GM19397 (cell line): ENCODE data around the gene PAWR.
A peak's percentile ranks its signal among the peaks of the same experiment; 100 is the strongest.
"Not testable (repeated sequence)": the region's sequence is repeated elsewhere in the genome, so short reads cannot be mapped to it uniquely, and the experiment has no call there.

Experiments used
- ATAC-seq: cut with Tn5 transposase; IDR thresholded peaks from one replicate; pipeline ENCODE4 v1.9.1; 2021; ENCODE audit warnings: mild to moderate bottlenecking, moderate library complexity; ENCODE audit not compliant: unreplicated experiment

PAWR gene

DNA sequence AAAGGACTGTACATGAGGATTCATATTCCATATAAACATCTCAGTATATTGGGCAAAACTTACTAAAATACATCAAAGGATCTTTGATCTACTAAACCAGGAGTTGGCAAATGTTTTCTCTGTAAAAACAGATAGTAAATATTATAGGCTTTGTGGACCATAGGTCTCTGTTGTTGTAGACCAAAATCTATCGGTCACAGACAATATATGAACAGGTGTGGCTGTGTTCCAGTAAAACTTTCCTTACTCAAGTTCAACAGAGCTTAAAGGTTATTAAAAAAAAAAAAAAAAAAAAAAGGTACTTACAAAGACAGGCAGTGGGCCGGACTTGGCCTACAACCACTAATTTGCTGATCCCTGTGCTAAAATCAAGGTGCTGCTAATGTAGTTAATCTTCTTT is 40.3 kb downstream of the PAWR start:
- no peak for ATAC-seq

DNA sequence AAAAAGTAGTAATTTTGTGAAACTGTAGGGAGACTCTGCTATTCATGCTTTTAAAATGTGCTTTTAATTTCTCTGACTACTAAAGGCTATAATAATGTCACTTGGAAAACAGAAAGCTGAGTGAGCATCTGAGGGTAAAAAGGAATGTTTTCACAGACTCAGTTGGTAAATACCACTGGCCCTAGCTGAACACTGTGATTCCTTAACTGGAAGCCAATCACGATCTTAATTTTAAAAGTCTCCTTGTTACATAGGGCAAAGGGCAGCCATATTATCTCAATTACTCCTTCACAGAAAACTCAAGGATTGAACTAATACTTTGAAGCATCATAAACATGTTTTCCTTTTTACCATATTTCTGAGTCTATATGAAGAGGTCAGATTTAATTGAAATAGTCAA is 41.9 kb downstream of the PAWR start:
- ATAC-seq = no peak

DNA sequence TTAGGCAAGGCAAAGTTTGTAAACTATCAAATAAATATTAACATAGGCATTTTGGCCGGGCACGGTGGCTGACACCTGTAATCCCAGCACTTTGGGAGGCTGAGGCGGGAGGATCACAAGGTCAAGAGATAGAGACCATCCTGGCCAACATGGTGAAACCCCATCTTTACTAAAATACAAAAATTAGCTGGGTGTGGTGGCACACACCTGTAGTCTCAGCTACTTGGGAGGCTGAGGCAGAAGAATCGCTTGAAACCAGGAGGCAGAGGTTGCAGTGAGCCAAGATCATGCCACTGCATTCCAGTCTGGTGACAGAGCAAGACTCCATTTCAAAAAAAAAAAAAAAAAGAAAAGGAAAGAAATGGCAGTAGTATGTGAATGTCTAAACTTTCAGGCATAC is 43.9 kb downstream of the PAWR start:
- not testable (repeated sequence) for ATAC-seq

DNA sequence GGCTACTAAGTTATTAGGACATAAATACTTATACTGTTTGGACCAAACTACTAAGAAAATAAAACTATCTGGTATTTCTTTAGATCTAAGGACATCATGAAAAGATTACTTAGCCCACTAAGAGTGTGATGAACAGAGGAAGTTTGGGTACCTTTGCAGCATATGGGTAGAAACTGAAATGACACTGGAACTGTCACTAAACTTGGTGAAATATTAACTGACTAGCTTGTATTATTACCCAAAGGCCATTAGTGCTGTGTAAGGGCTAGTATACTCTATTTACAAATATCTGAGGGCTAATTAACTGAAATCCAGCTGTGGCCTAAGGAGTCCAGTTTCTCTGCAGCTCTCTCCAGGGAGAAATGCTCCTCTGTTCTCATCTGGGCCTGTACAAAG is 45.5 kb downstream of the PAWR start:
- peak; percentile 98 for ATAC-seq

DNA sequence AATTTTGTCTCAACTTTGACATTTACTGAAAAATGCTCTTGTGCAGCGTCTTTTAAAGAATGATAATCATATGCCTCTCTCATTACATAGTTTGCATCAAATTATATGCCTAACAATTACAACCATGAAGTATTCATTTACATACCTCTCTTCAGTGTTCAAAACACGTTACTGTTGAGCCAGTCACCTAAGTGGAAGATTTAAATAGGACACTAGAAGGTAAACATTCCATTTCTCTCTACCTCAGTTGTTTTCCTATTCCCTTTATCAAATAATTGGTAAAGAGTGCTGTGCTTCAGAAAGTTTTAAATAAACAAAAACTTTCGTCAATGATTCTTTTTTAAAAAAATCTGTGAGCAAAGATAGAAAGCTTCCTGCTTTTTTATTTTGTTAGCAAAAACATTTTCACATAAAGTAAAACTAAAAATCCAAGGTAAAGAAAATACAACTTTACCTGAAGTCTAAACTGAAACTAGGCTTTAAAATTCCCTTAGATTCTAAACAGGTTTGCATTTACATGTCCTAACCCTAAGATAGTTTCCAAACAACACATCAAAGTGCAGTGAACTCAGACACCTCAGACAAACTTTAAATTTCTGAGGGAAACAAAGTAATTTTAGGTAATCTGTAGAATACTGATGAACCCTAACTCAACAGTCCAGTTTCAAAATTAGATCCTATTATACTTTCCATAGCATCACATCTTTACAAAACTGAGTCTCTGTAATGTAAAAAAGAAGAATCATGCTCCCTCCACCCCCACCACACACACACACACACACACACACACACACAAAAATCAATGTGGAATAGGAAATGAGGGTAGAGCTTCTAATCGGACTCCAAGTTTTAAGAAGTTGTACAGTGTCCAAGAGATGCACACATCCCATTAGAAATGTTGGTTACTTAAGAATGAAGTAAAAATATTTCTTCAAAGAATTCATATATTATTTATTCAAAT is 46.2 kb downstream of the PAWR start:
- peak; percentile 7 for ATAC-seq

DNA sequence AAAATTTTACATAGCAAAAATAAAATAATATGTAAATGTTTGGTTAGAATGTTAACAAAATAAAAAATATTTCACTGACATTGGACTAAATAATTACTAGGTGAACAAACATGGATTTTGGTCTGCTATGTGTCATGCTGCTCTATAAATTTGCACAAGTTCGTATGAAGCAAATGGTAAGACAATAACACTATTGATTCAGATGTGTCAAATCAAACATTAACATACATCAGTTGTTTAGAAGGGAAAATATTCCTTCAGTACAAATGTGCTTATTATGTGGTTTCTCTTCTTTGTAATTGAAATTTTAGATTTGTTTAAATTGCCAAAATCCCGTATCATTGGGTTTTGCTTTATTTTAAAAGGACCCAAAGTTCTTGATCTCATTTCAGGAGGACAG is 46.9 kb downstream of the PAWR start:
- ATAC-seq = no peak

DNA sequence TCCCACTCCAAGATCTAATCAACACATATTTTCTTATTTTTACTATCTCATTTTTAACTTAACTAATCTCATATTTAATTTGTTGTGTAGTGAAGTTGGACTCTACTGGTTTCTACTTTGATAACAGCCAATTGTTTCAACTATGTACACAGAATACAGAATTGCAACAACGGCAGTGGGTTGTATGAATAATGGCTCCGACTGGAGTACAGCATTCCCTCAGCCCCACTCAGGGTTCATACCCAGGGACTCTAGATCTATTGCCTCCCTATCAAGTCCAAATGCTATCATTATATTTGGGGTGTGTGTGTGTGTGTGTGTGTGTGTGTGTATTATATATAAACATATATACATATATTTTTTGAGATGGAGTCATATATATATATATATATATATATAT is 52.3 kb downstream of the PAWR start:
- no peak for ATAC-seq

DNA sequence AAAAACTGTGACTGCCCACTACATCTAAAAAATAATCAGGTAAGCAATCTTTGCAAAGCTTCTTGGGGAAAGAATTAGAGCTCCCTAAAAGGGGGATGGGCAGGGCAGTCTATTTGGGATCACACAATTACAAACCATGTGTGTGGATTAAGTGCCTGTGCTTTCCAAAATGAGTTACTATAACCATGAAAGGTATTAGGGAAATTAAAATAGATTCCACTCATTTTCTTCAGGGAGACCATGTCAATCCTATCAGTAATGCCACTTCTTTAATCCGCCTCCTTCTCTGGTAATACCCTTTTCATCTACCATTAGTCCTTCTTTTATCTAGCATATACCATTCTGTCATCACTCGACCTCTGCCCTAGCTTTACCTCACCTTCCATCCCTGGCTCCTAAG is 53.7 kb downstream of the PAWR start:
- no peak for ATAC-seq

DNA sequence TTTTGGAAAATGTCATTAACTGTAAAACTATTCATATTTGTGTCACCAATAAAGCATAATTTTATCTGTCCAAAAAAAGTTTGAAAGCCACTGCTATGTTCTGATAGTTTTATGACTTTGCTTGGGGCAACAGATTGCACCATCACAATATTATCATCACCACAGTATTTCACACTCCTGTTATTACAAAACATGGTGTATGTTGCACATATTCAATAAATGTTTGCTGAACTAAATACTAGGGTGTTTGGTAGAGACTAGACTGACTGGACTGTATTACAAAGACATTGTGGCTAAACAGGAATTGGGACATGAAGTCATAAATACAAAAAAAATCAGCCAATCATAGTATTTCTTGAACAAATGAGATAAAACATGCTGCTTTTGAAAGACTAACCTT is 55.1 kb downstream of the PAWR start:
- ATAC-seq = no peak

DNA sequence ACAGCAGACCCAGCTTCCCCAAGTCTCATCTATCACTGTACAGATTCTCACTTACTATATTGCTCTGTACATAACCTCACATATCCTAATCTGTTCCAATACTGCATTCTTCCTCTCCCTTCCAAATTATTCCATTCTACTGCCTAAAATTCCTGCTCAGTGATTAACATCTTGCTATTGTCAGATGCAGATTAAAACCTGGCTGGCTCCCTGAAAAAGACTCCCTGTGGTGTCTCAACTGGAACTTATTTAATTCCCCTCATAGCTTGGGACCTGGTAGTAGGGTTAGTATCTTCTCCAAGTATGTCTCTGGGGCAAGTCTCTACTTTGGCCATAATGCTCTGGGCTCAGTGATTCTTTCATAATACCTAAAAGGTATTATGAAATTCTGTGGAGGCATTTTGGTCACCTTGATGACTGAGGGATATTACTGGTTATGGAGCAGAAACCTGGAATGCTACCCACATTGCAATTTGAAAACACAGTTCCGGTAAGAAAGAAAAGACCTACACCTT is 55.8 kb downstream of the PAWR start:
- no peak for ATAC-seq

DNA sequence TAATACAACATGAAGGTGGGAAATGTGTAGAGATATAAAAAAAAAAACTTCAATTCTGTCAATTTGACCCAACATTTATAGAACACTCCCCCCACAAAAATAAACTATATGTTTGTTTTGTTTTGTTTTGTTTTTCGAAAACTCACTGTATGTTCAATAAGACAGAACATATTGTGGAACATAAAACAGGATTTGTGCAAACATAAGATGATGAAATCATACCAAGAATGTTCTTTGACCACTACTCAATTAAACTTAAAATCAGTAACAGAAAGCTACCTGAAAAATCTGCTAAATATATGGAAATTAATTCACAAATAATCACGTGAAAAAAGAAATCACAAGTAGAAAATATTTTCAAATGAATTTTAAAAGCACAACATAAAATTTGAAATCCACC is 61.2 kb downstream of the PAWR start:
- no peak for ATAC-seq

DNA sequence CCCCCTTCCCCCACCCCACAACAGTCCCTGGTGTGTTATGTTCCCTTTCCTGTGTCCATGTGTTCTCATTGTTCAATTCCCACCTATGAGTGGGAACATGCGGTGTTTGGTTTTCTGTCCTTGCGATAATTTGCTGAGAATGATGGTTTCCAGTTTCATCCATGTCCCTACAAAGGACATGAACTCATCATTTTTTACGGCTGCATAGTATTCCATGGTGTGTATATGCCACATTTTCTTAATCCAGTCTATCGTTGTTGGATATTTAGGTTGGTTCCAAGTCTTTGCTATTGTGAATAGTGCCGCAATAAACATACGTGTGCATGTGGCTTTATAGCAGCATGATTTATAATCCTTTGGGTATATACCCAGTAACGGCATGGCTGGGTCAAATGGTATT is 64.0 kb downstream of the PAWR start:
- ATAC-seq = not testable (repeated sequence)

DNA sequence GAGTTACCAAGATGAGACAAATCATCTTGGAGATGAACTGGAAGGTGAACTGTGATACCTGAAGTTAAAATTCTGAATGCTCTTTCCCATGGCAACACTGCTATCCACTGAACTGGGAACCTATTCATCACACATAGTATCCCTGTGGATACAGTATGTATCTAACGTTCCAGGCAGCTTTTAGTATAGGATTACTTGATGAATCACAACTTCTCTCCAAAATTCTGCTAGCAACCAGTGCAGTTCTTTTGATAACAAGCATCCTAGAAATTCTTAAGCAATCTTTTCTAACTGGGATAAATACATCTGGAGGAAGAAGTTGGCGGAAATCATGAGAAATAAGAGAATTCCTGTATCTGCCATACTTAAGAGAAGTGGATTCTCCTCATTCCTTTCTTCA is 66.4 kb downstream of the PAWR start:
- no peak for ATAC-seq

DNA sequence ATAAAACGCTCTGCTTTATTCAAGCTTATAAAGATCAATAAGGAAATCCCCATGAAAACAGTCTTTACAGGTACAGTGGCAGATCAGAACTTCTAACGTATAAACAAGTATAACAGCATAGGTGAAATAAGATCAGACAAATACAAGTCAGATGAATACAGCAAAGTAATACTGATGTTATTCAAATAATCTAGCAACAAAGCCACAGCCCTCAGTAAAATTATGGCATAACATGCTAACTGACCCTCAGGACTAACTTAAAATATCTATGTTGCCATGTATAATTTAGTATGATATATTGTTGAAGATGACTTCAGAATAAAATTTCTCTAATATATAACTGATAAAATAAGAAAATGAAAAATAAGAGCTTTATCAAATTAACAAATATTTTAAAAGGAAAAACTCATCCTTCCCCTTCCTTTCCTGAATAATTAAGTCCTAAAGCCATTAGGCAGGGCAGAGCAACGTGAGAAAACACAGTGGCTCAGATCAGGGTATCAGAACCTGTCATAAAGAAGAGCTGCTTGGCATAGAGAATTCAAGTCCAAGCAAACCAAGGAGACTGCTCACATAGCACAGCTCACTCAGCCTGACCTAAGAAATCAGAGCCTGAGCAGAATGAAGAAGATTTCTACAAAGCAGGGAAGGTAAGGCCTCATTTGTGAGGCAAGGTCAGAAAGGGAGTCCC is 70.7 kb downstream of the PAWR start:
- no peak for ATAC-seq

DNA sequence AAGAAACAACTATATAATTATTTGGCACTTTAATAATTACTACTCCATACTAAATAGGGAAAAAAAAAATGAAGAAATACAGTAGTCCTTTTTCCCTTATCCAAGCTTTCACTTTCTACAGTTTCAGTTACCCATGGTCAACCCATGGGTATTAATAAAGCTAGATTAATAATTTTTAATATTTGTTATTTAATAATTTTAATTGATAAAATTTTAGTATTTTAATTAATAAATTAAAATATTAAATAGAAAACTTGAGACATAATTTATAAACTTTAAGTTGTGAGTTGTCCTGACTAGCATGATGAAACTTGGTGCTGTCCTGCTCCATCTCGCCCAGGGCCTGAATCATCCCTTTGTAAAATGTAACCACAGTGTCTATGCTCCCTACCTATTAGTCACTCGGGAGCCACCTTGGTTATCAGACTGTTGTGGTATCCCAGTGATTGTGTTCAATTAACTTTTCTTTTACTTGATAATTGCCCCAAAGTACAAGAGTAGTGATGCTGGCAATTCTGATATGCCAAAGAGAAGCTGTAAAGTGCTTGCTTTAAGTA is 71.8 kb downstream of the PAWR start:
- no peak for ATAC-seq

DNA sequence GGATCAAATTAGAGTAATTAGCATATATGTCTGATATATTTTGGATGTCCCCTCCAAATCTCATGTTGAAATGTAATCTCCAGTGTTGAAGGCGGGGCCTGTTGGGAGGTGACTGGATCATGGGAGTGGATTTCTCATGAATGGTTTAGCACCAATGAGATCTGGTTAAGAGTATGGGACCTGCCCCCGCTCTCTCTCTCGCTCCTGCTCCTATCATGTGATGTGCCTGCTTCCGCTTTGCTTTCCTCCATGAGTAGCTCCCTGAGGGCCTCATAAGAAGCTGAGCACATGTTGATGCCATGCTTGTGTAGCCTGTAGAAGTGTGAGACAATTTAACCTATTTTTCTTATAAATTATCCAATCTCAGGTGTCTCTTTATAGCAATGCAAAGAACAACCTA is 73.1 kb downstream of the PAWR start:
- ATAC-seq = no peak

DNA sequence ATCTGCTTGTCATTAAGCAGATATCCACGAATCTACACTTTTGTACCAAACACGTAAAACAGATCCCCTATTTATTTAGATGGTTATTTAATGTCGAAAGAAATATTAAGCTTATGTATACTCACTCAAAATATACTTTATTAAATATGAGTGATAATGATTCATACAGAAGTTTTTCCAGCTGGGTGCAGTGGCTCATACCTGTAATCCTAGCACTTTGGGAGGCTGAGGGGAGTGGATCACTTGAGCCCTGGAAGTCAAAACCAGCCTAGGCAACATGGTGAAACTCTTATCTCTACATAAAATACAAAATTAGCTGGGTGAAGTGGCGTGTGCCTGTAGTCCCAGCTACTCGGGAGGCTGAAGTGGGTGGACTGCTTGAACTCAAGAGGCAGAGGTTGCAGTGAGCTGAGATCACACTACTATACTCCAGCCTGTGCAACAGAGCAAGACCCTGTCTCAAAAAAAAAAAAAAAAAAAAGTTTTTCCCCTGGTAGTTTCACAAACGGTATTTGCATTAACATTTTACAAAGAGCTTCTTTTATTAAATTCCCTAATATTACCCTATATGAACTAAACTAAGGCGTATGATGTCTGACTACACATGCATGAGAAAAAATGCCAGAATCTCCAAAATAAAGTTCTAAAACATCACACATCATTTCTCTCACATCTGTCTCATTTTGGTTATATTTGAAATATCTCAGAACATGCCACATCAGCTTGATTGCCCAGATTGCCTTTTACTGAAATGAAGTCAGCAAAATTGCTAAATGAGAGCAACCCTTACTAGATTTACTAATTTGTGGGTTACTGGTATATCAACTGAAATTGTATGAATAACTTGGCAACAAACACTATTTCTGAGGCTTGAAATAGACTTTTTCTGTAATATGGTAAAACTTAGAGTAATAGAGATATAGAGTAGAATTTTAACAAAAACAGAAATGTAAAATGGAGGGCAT is 74.9 kb downstream of the PAWR start:
- ATAC-seq = peak; percentile 65

DNA sequence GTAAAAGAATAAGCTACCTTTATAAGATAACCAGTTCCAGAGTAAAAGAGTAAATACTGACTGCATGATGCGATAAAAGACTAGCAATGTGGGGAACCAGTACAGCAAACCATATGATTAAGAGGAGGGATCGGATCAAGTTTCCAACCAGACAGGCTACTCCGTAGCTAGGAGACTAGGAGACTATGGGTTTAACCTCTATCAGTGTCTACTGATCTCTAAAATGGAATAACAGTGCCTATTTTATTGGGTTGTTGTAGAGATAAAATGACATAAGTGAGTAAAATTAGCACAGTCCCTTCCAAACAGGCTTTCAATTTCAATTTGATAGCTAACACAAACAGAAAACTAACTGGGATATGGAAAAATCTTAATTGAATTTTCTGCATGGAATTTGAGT is 76.0 kb downstream of the PAWR start:
- no peak for ATAC-seq

DNA sequence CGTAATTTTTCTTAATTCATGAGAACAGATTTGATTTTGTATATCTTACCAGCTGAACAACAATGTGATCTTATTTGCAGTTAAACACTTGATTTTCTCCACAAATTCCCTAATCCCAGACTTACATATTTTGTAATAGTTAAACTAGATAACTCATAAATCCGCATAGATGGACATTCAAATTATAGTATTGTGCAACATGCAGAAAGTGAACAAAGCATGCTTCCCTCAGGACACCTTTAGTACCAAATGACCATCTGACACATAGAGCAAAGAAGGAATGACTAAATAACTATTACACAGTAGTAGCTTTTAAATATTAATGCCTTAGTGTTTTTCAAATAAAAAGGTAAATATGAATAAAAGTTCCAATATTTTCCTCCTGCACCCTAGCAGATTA is 88.9 kb downstream of the PAWR start:
- ATAC-seq = no peak

DNA sequence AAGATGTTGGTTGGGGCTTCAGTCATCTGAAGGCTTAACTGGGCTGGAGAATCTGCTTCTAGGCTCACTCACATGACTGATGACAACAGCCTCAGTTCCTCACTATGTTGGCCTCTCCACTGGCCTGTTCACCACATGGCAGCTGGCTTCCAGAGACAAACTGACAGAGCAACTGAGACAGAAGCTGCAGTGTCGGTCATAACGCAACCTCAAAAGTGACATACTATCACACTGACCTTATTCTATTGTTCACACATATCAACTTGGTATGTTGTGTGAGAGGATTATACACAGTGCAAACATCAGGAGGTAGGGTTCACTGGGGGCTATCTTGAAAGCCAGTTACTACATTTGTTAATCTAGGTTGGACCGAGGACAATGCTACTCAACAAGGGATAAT is 92.9 kb downstream of the PAWR start:
- ATAC-seq = no peak
